ENCODE measurements around the gene VWA1. TPM values are rescaled to one million over a fixed set of nuclear protein-coding genes. Genes with fewer than 3 reads are reported as not detected.

Gene VWA1
- total and polyA plus RNA-seq, 8 donors, result 50.0 to 147 (median 72.5) TPM

DNA sequence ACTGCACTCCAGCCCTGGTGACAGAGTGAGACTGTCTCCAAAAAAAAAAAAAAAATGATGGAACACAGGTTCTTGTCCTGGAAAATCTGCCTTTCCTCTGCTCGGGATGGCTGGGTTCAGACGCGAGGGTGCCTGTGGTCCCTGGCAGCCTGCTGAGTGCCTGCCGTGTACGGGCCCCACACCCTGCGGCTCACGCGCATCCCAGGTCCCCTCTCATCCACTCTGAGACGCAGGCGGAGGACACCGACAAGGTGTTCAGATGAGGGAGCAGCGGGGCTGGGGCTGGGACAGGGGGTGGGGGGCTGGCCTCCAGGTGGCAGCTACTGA is 10.1 kb upstream of the VWA1 start:
- intact Hi-C loops (cut with DNase I), result no loop called here
- TF ChIP-seq, protein P1, sequence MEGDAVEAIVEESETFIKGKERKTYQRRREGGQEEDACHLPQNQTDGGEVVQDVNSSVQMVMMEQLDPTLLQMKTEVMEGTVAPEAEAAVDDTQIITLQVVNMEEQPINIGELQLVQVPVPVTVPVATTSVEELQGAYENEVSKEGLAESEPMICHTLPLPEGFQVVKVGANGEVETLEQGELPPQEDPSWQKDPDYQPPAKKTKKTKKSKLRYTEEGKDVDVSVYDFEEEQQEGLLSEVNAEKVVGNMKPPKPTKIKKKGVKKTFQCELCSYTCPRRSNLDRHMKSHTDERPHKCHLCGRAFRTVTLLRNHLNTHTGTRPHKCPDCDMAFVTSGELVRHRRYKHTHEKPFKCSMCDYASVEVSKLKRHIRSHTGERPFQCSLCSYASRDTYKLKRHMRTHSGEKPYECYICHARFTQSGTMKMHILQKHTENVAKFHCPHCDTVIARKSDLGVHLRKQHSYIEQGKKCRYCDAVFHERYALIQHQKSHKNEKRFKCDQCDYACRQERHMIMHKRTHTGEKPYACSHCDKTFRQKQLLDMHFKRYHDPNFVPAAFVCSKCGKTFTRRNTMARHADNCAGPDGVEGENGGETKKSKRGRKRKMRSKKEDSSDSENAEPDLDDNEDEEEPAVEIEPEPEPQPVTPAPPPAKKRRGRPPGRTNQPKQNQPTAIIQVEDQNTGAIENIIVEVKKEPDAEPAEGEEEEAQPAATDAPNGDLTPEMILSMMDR (IDR thresholded peaks at IDR 0.05), result no peak
- DNase-seq (peak in 1 of 4 donors; percentile 50), ATAC-seq (no peak)
- Histone ChIP-seq H3K4me1 (peaks cover 10 to 21% of the 10 kb centered on the region in 2 donors), H3K4me3 (no peak overlapping the region), H3K27me3 (peaks cover 0 to 49% of the 10 kb centered on the region in 2 donors), H3K27ac (no peak overlapping the region), H3K9me3 (no peaks in the 10 kb centered on the region), H3K36me3 (no peaks in the 10 kb centered on the region)

DNA sequence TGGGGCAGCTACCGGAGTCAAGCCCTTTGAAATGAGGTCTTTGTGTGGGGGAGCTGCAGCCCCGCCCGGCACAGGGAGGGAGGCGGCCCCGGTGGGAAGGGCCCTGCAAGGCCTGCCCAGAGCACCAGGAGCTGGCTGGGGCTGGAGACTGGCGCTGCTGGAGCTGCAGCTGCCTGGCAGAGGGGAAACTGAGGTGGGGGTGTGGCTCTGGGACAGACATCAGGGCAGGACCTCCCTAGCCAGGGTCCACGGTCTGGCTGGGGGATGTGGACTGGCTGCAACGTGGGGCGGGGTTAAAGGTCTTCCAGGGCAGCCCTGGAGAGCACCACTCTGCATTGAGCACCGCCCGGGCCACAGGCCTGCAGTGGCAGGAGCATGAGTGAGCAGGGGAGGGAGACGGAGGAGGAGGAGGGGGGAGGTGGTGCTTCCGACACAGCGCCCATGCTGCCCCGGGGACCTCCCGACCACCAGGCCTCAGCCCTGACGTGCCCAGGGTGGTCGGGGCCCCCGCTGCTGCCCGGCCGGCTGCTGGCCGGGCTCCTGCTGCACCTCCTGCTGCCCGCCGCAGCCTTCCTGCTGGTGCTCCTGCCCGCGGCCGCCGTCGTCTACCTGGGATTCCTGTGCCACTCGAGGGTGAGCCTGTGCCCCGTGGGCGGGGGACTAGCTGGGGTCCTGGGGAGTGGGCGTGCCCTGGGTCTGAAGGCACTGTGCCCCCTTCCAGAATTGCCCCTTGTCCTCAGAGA is 9.6 kb upstream of the VWA1 start:
- no peak overlapping the region for H3K27ac ChIP-seq
- no peak overlapping the region for H3K4me3 ChIP-seq
- peaks cover 15 to 20% of the 10 kb centered on the region in 2 donors for H3K4me1 ChIP-seq
- H3K27me3 ChIP-seq, result peaks cover 0 to 49% of the 10 kb centered on the region in 2 donors
- TF ChIP-seq, protein P1 (IDR thresholded peaks at IDR 0.05), result no peak
- H3K9me3 ChIP-seq, result no peaks in the 10 kb centered on the region
- DNase-seq (peak in 1 of 4 donors; percentile 75), ATAC-seq (no peak)
- H3K36me3 ChIP-seq, result no peaks in the 10 kb centered on the region
- intact Hi-C loops (cut with DNase I), result no loop called here

DNA sequence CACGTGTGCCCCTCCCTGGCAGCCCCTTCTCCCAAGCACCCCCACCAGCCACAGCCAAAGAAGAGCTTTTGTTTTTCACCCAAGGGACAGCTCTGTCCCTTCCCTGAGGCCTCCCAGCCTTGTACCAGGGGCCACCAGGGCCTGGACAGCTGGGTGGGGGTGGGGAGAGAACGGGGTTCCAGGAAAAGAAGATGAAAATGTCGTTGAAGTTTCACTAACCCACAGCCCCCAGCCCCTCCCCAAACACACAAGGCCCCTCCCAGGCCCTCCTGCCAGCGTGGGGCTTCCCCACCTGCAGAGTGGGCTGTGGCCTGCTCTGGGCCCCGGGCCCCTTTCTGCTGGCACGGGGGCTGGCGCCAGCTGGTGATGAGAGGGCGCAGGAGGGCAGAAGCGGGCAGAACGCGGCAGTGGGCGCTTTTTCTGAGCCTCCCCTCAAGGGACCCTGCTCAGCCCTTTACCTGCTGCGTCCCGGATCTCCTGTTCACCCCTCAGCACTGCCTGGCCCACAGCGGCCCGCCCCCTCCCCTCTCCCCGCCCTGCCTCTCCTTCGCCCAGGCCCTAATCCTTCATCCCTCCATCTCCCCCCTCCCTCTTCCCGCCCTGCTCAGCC is 8.9 kb upstream of the VWA1 start:
- Histone ChIP-seq H3K27ac (no peak overlapping the region), H3K36me3 (no peaks in the 10 kb centered on the region), H3K27me3 (peaks cover 0 to 49% of the 10 kb centered on the region in 2 donors), H3K4me3 (no peak overlapping the region), H3K9me3 (no peaks in the 10 kb centered on the region), H3K4me1 (peaks cover 22 to 27% of the 10 kb centered on the region in 2 donors)
- DNase-seq (peak in 1 of 4 donors; percentile 55), ATAC-seq (no peak)
- TF ChIP-seq, protein P1 (IDR thresholded peaks at IDR 0.05), result no peak
- intact Hi-C loops (cut with DNase I), result no loop called here

DNA sequence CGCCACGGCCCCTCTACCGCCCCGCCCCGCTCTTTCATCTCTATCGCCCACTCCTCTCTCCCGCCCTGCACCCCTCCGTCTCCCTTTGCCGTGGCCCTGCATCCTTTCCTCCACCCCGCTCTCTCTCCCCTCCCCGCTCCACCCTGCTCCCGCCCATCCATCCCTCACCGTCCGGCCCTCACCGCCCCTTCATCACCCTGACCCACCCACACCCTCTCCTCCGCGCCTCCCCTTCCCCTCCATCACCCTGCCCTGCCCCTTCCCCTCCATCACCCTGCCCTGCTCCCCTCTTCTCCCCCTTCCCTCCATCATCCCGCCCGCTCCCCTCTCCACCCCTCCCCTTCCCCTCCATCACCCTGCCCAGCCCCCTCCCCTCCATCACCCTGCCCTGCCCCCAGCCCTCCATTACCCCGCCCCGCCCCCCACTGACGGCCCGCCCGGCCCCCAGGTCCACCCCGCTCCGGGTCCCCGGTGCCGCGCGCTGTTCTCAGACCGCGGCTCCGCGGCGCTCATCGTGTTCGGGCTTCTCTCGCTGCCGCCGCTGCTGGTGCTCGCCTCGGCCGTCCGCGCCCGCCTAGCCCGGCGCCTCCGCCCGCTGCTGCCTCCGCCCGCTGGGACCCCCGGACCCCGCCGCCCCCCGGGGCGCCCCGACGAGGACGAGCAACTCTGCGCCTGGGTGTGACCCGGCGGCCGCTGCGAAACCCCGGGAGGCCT is 8.2 kb upstream of the VWA1 start:
- intact Hi-C loops (cut with DNase I), result no loop called here
- H3K4me3 ChIP-seq, result peak overlapping the region; percentile 18 to 24
- DNase-seq, result peak in 1 of 4 donors; percentile 72
- peaks cover 0 to 54% of the 10 kb centered on the region in 2 donors for H3K27me3 ChIP-seq
- TF ChIP-seq, protein P1 (IDR thresholded peaks at IDR 0.05), result no peak
- H3K27ac ChIP-seq, result no peak overlapping the region
- no peak for ATAC-seq
- no peaks in the 10 kb centered on the region for H3K36me3 ChIP-seq
- H3K4me1 ChIP-seq, result peaks cover 23 to 34% of the 10 kb centered on the region in 2 donors
- no peaks in the 10 kb centered on the region for H3K9me3 ChIP-seq

DNA sequence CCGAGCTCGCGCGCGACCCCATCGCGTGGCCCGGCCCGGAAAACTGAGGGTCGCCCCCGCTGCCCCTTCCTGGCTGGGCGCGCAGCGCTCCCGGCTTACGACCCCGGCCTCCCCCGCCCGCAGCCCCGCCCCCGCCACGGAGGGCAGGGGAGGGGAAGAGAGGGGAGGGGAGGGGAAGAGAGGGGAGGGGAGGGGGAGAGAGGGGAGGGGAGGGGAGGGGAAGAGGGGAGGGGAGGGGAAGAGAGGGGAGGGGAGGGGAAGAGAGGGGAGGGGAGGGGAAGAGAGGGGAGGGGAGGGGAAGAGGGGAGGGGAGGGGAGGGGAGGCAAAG is 7.7 kb upstream of the VWA1 start:
- peaks cover 0 to 59% of the 10 kb centered on the region in 2 donors for H3K27me3 ChIP-seq
- H3K27ac ChIP-seq, result no peak overlapping the region
- peaks cover 23 to 39% of the 10 kb centered on the region in 2 donors for H3K4me1 ChIP-seq
- ATAC-seq (no peak), DNase-seq (no peak)
- peak overlapping the region; percentile 18 to 24 for H3K4me3 ChIP-seq
- H3K9me3 ChIP-seq, result no peaks in the 10 kb centered on the region
- TF ChIP-seq, protein P1 (IDR thresholded peaks at IDR 0.05), result no peak
- intact Hi-C loops (cut with DNase I), result no loop called here
- H3K36me3 ChIP-seq, result no peaks in the 10 kb centered on the region

All from left lung (tissue), 10 donors.